LoVo (cell line): Measurements from ENCODE around the gene HAGH.

ENCODE experiments used
- DNase-seq: peaks from one replicate; pipeline ENCODE4 v3.0.0-alpha.2; 2016; ENCODE audit warnings: low spot score

Gene HAGH

DNA sequence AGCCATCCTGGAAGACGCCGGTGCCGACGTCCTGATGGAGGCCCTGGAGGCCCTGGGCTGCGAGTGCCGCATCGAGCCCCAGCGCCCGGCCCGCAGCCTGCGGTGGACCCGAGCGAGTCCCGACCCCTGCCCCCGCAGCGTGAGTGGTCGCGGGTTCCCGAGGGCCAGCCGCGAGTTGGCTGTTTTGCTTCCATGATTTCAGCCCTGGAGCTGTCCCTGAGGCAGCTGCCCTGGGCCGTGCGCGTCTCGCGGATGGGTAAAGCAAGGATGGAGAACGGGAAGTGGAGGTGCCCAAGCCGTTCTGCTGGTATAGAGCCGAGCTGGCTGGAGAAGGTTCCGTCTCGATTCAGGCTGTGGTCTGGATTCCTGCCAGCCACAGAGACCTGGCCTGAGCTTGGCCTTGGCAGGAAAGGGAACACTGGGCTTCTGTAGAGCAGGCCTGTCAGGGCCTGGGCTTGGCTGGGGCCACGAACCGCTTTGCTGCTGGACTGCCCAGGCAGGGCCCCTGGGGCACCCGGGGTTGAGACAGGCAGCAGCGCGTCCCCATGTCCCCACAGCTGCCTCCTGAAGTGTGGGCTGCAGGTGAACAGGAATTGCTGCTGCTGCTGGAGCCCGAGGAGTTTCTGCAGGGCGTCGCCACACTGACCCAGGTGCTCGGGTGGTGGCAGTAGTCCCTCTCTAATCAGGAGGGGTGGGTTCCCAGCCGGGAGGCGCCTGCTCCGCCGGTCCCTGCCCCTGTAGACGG lies 52.8 kb downstream of the HAGH start:
- peak; percentile 9 for DNase-seq

DNA sequence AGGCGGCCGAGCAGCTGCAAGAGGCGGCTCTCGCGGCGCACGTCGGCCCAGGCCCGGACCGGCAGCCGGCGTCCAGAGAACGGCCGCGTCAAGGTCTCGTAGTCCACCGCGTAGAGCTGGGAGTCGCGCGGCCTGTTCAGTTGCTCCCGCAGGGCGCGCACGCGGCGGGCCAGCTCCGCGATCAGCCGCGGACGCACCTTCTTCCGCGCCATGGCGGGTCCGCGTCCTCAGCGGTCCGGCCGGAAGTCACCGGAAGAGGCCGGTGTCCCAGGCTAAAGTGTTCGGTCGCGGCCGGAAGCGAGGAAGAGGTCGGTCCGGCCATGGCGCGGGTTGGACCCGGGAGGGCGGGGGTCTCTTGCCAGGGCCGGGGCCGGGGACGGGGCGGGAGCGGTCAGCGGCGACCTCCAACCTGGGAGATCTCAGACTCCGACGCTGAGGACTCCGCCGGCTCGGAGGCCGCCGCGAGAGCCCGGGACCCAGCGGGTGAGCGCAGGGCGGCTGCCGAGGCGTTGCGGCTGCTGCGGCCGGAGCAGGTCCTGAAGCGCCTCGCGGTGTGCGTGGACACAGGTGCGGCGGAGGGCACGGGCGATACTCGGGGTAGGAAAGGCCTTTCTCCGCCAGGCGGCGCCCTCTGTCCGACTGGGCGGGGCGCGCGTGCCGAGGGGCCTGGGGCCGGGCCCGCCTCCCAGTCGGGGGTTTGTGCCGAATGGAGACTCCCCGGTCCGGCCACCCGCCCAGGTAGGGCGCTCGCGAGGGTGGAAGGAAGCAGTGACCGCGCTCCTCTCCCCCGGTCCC lies 53.5 kb downstream of the HAGH start, which contains the start of gene MRPS34:
Gene MRPS34 (minus strand): TSS at position 227 of the 795 bp plus-strand sequence. CDS start 15 bp downstream, at position 212.
- peak; percentile 91 for DNase-seq

DNA sequence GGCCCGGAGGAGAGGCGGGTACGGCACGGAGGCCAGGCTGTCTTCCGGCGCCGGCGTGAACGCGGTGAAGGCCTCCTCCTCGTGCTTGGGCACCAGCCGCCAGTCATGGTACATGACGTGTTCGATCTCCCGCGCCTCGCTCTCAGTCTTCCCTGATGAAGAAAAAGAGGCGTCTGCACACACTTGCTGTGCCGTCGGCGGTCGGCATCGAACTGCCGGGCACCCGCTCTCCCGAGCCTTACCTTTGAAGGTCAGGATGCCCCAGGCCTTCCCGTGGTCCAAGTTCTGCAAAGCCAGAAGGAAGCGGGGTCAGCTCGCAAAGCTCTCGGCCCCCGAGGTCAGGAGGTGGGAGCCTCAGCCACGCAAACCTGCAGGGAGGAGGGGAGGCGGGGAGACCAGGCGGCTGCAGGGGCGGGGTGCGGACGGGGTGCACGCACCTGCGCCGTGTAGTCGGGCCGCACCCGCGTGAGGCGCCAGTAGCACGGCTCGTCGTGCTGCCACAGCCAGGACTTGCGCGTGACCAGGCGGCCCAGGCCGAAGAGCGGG lies 54.2 kb downstream of the HAGH start, which contains the start of gene EME2:
Gene EME2 (plus strand): TSS at position 449 of the 546 bp plus-strand sequence. CDS start 418 bp downstream, outside the sequence.
- DNase-seq = no peak

DNA sequence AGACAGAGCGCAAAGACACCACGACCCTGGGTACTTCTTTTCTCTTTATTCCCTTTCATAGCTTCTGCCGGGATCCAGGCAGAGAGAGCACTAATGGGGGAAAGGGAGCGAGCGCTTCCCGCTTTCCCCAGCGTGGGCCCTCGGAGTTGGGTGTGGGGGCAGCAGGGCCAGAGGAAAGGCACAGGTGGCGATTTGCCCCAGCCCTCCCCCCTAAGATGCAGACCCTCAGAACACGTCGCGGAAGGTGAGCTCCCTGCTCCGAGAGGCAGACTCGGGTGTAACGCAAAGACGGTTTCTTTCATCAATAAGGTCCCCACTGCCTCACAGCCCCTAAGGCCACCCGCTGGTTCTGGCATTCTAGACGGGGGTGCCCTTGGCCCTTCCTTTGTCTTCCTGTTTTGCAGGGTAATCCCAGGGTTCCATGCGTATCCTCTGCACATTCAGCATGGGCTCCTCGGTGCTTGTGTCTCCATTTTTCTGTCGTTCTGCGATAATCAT lies 54.7 kb downstream of the HAGH start:
- DNase-seq = no peak

DNA sequence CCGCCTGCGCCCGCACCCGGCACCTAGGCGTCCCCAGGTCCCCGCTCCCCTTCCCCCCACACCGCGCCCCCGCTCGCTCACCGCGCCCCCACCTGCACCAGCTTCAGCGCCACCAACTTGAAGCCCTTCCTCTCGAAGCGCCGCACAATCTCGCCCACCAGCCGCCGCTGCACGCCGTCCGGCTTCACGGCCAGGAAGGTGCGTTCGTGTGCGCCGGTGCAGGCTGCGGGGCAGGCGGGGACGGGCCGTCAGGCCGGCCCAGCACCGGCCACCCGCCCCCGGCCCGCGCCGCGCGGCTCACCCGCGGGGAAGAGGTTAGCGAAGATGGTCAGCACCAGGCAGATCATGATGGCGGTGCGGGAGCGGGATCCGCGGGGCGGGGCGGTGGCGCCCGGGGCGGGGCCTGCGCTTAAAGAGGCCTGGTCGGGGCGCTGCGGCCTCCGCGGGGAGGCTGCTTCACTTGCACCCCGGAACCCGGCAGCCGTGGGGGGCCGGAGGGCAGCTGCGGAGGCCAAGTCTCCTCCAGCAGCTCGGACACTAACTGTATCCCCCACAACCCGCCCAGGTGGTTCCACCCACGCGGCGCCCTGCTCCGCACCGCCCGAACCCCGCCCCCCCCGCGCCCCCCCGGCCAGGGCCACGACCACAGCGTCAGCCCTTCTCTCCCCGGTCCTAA lies 55.3 kb downstream of the HAGH start, which contains the start of gene NME3:
Gene NME3 (minus strand): TSS at position 356 of the 676 bp plus-strand sequence. CDS start 9 bp downstream, at position 347.
- peak; percentile 49 for DNase-seq

DNA sequence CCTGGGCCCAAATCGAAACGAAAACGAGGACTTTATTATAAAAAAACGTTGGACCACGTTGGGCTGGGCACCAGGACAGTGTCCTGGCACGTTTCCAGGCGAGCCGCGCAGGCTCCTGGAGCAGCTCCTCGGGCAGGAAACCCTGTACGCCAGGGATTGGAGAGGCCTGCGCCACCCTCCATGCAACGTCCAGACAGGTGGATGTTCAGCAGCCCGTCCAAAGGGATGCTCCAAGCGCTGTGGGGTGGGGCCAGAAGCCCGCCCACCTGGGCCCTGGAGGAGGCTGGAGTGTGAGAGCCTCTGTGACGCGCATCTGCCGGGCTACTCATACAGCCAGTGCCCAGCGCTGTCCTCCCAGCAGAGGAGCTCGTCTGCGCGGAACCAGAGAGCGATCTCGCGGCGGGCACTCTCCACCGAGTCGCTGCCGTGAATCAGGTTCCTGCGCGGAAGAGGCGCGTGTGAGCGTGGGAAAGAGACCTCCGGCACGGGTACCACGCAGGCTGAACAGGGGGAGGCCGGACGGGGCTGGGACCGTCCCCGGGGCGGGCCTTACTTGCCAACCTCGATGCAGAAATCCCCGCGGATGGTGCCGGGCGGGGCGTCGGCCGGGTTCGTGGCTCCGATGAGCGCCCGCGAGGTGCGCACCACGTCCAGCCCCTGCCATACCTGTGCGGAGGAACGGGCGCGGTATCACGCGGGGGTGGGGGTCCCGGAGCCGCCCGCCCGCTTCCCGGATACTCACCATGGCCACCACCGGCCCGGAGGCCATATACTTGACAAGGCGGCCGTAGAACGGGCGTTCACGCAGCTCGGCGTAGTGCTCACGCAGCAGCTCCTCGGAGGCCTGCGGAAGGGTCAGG lies 56.1 kb downstream of the HAGH start:
- DNase-seq = no peak

DNA sequence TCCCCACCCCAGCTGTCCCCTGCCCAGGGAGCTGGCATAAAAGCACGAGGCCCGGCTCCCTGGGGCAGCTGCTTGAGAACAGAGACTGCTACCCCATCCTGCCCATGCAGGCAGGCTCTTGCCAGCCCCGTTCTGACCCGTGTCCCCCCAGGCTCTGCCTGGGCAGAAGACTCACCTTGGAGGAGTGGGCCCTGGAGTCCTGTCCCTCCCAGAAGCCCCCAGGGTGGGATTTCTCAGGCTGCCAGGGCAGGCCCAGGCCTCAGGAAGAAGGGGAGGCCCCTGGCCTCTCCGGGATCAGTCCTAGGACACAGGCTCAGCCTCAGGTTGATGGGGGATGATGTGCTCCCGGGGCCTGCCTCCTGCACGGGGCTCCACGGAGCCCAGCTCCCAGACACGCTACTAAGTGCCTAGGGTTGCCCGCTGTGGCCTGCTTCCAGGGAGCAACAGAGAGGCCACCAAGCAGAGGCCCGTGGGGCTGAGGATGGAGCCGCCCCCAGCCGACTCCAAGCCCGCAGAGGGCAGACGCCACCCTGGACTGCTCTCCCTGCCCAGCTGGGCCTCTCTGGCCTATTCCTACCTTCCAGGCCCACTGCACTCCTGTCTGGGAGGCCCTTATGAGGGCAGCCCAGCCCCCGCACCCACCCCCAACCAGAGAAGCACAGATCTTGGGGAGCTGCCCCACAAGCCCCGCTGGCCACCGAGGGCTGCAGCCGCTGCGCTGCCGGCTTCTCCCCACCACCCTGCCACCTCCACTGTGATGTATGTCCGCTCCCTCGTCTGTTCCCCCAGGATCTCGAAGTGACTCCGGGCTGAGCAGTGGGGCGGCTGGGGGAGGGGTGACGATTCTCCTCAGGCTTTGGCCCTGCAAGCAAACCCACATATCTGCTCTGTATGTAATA lies 57.0 kb downstream of the HAGH start:
- DNase-seq = no peak

DNA sequence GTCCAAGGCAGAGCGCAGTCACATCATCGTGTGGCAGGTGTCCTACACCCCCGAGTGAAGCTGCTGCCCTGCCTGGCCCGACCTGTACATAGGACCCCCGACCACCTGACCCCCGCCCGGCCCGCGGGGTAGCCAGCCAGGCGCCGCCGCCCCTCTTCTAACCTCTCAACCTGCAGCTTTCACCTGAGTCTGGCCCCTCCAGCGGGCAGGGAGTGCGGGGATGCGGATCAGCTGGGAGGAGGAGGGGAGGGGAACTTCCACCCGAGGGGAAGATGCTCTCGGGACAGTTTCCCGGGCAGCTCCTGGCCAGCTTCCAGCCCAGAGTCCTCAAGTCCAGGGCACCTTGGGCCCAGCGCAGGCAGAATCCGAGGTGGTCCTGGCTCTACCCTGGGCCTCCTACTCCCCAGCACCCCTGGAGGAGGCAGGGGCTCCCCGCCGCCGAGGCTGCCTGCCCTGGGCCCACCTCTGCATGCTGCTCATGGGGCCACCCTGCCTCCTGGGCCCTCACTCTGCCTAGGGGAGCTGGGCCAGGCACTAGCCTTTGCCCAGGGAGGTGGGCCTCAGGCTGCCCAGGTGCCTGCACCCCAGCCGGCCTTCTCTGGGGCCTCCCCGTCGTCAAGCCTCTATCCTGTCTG lies 57.7 kb downstream of the HAGH start:
- DNase-seq = no peak

DNA sequence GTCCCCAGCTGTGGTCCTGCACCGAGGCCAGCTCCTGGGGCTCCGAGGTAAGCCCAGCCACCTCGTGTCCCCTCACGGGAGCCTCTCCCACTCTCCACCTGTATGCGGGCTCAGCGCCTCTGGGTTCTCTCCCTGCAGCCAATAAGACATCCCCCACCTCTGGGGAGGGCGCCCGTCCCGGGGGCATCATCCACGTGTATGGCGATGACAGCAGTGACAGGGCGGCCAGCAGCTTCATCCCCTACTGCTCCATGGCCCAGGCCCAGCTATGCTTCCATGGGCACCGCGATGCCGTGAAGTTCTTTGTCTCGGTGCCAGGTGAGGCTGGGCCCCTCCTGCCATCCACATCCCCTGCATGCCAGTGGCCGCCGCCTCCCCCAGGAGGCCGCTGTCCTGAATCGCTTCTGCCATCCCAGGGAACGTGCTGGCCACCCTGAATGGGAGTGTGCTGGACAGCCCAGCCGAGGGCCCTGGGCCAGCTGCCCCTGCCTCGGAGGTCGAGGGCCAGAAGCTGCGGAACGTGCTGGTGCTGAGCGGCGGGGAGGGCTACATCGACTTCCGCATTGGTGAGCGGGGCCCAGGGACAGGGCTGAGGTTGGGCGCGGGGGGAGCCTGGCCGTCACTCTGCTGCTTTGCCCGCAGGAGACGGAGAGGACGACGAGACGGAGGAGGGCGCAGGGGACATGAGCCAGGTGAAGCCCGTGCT lies 58.4 kb downstream of the HAGH start:
- no peak for DNase-seq

DNA sequence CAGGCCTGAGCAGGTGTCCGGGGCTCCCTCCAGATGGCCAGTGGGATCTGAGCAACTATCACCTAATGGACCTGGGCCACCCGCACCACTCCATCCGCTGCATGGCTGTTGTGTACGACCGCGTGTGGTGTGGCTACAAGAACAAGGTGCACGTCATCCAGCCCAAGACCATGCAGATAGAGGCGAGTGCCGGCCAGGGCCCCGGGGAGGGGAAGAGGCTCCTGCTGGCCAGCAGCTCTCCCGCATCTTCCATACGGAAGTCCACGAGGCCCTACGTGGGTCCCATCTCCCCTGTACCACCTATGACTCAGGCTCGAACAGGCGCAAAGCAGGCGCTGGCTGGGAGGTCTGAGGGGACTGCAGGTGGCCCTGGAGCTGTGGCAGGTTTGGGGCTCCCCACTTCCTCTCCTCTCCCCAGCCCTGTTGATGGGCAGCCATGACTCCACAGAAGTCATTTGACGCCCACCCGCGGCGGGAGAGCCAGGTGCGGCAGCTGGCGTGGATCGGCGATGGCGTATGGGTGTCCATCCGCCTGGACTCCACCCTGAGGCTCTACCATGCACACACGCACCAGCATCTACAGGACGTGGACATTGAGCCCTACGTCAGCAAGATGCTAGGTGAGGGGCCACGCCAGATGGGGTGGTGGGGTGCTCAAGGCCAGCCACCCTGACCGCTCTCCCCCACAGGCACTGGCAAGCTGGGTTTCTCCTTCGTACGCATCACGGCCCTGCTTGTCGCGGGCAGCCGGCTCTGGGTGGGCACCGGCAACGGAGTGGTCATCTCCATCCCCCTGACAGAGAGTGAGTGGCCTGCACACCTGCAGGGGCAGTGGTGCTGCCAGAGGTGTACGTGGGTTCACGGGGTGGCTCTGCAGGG lies 59.3 kb downstream of the HAGH start:
- DNase-seq = no peak

DNA sequence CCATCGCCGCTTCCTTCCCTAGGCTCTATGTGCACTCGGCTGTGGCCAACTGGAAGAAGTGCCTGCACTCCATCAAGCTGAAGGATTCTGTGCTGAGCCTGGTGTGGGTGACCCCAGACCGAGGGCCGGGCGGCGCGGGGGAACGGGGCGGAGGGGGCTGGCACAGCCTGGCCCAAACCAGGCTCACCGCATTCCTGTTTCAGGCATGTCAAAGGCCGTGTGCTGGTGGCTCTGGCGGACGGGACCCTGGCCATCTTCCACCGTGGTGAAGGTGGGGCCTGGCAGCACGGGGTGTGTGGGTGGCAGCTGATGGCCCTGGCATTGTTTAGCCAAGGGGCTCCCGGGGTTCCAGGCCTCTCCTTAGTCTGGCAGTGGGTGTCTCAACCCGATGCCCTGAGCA lies 59.9 kb downstream of the HAGH start:
- no peak for DNase-seq

DNA sequence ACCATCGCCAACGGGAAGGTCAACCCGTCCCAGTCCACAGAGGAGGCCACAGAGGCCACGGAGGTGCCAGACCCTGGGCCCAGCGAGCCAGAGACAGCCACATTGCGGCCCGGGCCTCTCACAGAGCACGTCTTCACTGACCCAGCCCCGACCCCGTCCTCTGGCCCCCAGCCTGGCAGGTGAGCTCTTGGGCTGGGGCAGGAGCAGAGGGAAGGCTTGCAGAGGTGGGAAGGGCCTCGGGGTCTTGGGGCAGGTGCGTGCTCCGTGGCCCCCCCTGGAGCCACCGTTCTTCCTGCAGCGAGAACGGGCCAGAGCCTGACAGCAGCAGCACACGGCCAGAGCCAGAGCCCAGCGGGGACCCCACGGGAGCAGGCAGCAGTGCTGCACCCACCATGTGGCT lies 60.4 kb downstream of the HAGH start:
- DNase-seq = no peak

DNA sequence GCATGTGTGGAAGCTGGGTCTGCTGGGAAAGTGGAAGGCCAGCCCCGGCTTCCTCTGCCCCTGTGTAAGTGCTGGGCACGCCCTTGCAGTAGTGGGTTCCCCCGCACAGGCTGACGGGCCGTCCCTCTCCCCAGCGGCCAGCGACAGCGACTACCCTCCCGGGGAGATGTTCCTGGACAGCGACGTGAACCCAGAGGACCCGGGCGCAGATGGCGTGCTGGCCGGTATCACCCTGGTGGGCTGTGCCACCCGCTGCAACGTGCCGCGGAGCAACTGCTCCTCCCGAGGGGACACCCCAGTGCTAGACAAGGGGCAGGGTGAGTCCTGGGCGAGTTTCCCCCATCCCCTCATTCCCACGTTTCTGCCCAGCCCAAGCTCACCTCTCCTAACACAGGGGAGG lies 60.8 kb downstream of the HAGH start:
- DNase-seq = no peak

DNA sequence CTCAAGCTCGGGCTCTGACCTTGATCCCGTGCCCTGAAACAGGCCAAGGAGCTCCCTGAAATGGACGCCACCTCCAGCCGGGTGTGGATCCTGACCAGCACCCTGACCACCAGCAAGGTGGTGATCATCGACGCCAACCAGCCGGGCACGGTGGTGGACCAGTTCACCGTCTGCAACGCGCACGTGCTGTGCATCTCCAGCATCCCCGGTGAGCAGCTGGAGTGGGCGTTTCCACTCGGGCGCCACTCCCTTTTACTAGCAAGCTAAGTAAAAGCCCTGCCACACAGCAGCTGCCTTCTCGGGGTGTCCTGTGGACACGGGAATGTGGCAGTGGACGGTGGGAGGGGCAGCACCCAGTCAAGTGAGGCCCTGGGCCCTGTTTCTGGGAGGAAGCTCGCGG lies 61.7 kb downstream of the HAGH start:
- DNase-seq = no peak

DNA sequence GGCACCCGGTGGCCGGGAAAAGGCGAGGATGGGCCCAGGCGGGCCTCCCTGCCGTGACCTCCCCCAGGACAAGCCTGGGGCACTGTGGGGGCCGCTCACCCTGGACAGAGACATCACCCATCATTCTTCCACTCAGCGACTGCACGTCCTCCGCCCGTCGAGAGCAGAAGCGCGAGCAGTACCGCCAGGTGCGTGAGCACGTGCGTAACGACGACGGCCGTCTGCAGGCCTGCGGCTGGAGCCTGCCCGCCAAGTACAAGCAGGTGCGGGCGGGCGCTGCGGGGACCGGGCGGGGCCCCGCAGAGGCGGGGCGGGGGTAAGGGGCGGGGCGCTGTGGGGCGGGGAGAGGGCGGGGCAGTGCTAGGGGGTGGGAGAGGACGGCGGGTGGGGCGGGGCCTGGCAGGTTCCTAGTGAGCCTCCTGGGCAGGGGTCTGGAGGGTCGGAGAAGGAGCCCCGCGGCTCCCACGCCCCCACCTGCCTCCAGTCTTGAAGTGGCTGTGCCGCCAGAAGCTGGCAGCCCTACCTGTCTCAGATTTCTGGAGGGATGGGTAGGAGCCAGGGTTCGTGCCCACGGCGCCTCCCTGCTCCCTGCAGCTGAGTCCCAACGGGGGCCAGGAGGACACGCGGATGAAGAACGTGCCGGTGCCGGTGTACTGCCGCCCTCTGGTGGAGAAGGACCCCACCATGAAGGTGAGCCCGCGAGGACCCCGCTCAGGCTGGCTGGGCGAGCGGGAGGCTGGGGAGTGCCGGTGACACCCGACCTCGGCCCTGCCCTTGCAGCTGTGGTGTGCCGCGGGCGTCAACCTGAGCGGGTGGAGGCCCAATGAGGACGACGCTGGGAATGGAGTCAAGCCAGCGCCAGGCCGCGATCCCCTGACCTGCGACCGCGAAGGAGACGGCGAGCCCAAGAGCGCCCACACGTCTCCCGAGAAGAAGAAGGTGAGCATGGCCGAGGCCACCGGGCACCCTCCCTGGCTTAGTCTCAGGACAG lies 62.8 kb downstream of the HAGH start:
- DNase-seq = no peak

DNA sequence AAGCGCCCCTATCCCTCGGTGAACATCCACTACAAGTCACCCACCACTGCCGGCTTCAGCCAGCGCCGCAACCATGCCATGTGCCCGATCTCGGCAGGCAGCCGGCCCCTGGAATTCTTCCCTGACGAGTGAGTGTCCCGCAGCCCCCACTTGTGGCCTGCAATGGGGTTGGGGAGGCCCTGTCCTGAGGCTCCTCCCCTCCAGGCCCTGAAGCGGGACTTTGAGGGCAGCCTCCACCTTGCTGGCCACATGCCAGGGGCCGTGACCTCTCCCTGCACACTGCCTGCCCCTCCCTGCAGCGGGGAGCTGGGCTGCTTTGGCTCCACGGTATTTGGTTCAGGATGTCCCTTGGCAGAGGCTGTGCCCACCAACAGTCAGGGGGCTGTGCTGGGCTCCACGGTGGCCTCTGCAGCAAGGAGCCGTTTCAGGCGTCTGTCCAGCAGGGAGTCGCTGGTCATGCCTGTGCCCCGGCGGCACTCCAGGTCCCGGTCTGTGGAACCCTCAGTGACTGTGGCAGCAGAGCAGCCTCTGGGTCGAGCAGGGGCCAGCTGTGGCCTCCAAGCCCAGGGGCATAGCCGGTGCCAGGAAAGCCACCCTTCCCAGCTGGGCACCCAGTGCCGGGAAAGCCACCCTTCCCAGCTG lies 63.6 kb downstream of the HAGH start:
- no peak for DNase-seq
